Activated CD8-positive, alpha-beta T cell treated with anti-CD3 and anti-CD28 coated beads for 36 hours (primary cell): ENCODE data around the gene CELF4. TPM values are rescaled to one million over a fixed set of nuclear protein-coding genes. Genes with fewer than 3 reads are reported as not detected.

ENCODE experiments used
- ATAC-seq: fragments of 200-7000 bp; cut with Tn5 transposase; one replicate; pipeline ENCODE4 v1.10.0; 2021; ENCODE audit warnings: mild to moderate bottlenecking, moderate library complexity
- CTCF ChIA-PET: fragments of 350-600 bp; sonication (Branson Sonifier 250); formaldehyde crosslinking; loops from one replicate; lab custom pipeline; 2021; ENCODE audit warnings: antibody characterized with exemption; lab: Charles Lee
- POLR2A ChIA-PET: fragments of 350-600 bp; sonication (Branson Sonifier 250); formaldehyde crosslinking; loops from one replicate; lab custom pipeline; 2021; ENCODE audit warnings: antibody characterized with exemption; lab: Charles Lee
- DNase-seq: peaks from one replicate; pipeline ENCODE4 v3.0.0-alpha.2; 2020
- H3K27ac Mint-ChIP-seq: one replicate; pipeline ENCODE4 v1.8.0; 2021; ENCODE audit warnings: mild to moderate bottlenecking, mixed read lengths
- H3K27me3 Mint-ChIP-seq: one replicate; pipeline ENCODE4 v1.8.0; 2021; ENCODE audit warnings: mixed read lengths
- H3K36me3 Mint-ChIP-seq: one replicate; pipeline ENCODE4 v1.8.0; 2021; ENCODE audit warnings: low read depth, mixed read lengths
- H3K4me1 Mint-ChIP-seq: one replicate; pipeline ENCODE4 v1.8.0; 2021; ENCODE audit warnings: low read depth, mixed read lengths
- H3K4me3 Mint-ChIP-seq: one replicate; pipeline ENCODE4 v1.8.0; 2021; ENCODE audit warnings: mild to moderate bottlenecking, moderate library complexity, mixed read lengths
- H3K9me3 Mint-ChIP-seq: one replicate; pipeline ENCODE4 v1.8.0; 2021; ENCODE audit warnings: mixed read lengths
- CTCF ChIP-seq: fragments of 200-600 bp; IDR thresholded peaks from one replicate; pipeline ENCODE4 v1.8.0; 2022; ENCODE audit warnings: antibody characterized with exemption, mild to moderate bottlenecking
- intact Hi-C: fragments of 100-400 bp; cut with micrococcal nuclease; formaldehyde crosslinking; loops from one replicate; pipeline ENCODE4 v1.10.0; 2022
- total RNA-seq, 2 experiments: library from RNA; stranded (reverse); gene quantifications; one replicate each; pipeline ENCODE4 v1.2.3, GENCODE V29; 2021

CELF4 gene
- total RNA-seq, 2 experiments from 2014 or later, result not detected

GRCh38 chr18:37391156-37391555 is 174.4 kb downstream of the CELF4 start:
- intact Hi-C loops, result no loop called here
- Mint-ChIP-seq H3K4me1 (no peaks in the 10 kb centered on the region), H3K27me3 (peaks cover 23% of the 10 kb centered on the region), H3K27ac (no peak overlapping the region), H3K4me3 (no peak overlapping the region), H3K9me3 (no peaks in the 10 kb centered on the region), H3K36me3 (no peaks in the 10 kb centered on the region)
- CTCF ChIA-PET, result no interaction called here
- POLR2A ChIA-PET, result no interaction called here
- DNase-seq (no peak), ATAC-seq (no peak)
- TF ChIP-seq CTCF, result no peak

- peaks cover 19% of the 10 kb centered on the region for H3K27me3 Mint-ChIP-seq
- no peak overlapping the region for H3K4me3 Mint-ChIP-seq
- no peak for ATAC-seq
- TF ChIP-seq CTCF, result no peak
- H3K36me3 Mint-ChIP-seq, result no peaks in the 10 kb centered on the region
- H3K9me3 Mint-ChIP-seq, result no peaks in the 10 kb centered on the region
- H3K4me1 Mint-ChIP-seq, result no peaks in the 10 kb centered on the region
- ChIA-PET POLR2A (no interaction called here), CTCF (no interaction called here)
- intact Hi-C loops, result no loop called here
- no peak overlapping the region for H3K27ac Mint-ChIP-seq
- no peak for DNase-seq
Measured at GRCh38 chr18:37390687-37391086, 174.9 kb downstream of the CELF4 start.

GRCh38 chr18:37389684-37390368 is 175.8 kb downstream of the CELF4 start:
- H3K36me3 Mint-ChIP-seq, result no peaks in the 10 kb centered on the region
- no peak for TF ChIP-seq CTCF
- no peaks in the 10 kb centered on the region for H3K4me1 Mint-ChIP-seq
- H3K27ac Mint-ChIP-seq, result no peak overlapping the region
- H3K27me3 Mint-ChIP-seq, result peaks cover 14% of the 10 kb centered on the region
- no peaks in the 10 kb centered on the region for H3K9me3 Mint-ChIP-seq
- DNase-seq (no peak), ATAC-seq (no peak)
- POLR2A ChIA-PET, result no interaction called here
- CTCF ChIA-PET, result no interaction called here
- H3K4me3 Mint-ChIP-seq, result no peak overlapping the region
- intact Hi-C loops, result loop anchor here (5.0 to 10.0 kb wide), 2 partner anchors 85 to 147 kb away; no protein-coding TSS in a partner anchor

- TF ChIP-seq CTCF, result no peak
- intact Hi-C loops, result loop anchor here (5.0 to 10.0 kb wide), 2 partner anchors 86 to 148 kb away; no protein-coding TSS in a partner anchor
- no peaks in the 10 kb centered on the region for H3K36me3 Mint-ChIP-seq
- H3K4me1 Mint-ChIP-seq, result no peaks in the 10 kb centered on the region
- POLR2A ChIA-PET, result no interaction called here
- H3K4me3 Mint-ChIP-seq, result no peak overlapping the region
- CTCF ChIA-PET, result no interaction called here
- H3K27me3 Mint-ChIP-seq, result peaks cover 13% of the 10 kb centered on the region
- no peaks in the 10 kb centered on the region for H3K9me3 Mint-ChIP-seq
- DNase-seq (no peak), ATAC-seq (no peak)
- no peak overlapping the region for H3K27ac Mint-ChIP-seq
Measured at GRCh38 chr18:37389041-37389440, 176.6 kb downstream of the CELF4 start.

- TF ChIP-seq CTCF, result no peak
- Mint-ChIP-seq H3K4me3 (no peak overlapping the region), H3K27me3 (peaks cover 14% of the 10 kb centered on the region), H3K27ac (no peak overlapping the region), H3K36me3 (no peaks in the 10 kb centered on the region), H3K9me3 (no peaks in the 10 kb centered on the region), H3K4me1 (no peaks in the 10 kb centered on the region)
- DNase-seq (no peak), ATAC-seq (no peak)
- CTCF ChIA-PET, result no interaction called here
- intact Hi-C loops, result loop anchor here (5.0 to 10.0 kb wide), 2 partner anchors 86 to 149 kb away; no protein-coding TSS in a partner anchor
- POLR2A ChIA-PET, result no interaction called here
Measured at GRCh38 chr18:37388413-37388812, 177.2 kb downstream of the CELF4 start.
